Inferior parietal cortex (tissue), 1 donor: ENCODE results near the gene ANKRD44.

Source experiments
- DNase-seq: peaks from one replicate; pipeline ENCODE4 v3.0.0-alpha.2; 2016; ENCODE audit errors: extremely low spot score

The ANKRD44 gene

DNA sequence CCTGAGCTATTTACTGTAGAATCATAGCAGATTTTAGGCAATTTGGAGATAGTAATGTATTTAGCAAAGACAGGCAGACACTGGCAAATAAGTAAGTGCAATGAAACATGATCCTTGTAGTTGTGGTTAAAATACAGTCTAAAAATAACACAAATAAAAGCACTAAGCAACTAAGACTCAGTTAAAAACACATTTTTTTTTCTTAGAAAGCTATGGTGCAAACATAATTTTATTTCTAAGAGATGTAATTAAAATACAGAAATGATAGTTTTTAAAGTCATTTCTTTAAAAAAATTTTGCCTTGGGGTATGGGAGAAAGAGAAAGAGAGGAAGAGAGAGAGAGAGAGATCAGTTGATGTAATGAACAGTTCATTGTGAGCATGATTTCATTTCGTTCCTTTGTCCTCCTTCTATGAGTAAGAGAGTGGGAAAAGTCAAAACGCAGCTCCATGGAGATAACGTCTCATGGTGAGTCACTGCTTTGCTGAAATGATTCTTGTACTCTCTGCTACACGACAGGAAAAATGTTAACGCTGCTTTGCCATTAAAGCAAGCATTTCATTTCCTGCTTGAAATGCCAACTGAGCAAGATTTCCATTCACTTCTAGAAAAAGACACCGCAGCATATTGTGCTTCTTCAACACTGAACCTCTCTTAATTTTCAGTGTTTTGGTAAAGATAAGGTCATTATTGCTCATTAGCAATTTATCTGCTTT, 322.8 kb downstream of the ANKRD44 start:
- DNase-seq, result peak; percentile 72

DNA sequence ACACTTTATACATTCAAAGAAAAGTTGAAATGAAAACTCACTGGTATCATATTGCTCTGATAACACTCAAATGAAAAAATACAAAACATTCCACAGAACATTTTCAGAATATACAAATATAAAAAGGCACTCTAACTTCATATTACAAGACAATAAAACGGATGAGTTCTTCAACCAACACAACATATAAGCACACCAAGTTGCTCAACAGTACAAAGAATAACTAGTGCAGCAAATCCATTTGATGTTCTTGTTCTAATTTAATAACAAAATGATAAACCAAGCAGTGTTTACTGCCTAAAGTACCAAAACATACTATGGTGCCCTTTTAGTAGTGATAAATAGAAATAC, 323.3 kb downstream of the ANKRD44 start:
- no peak for DNase-seq

DNA sequence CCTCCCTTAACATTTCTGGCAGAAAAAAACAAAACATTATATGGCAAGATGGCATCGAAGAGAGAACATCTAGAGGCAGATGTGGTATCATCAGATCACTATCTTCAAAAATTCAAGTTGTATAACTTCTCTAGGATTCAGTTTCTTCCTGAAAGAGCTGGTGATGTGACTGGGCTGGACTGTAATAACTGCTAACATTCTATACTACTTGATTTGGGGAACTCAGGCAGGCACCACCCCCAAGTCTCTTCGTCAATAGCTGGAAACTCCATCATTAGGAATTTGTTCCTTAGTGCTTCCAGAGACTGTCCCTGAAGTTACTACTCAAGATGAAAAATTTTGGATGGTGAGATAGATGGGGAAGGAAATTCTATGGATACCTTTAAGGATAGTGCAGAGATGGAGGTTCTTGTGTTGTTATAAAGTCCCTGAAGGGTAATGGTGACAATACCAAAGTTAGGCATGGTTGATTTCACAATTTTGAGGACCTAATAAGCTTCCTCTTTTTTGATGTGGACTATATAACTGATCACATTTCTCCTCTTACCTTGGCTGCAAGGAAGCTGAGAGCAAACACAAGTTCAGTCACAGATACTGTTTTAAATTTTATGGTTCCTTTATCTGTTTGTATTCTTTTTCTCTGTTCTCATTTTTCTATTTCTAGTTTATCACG, 324.9 kb downstream of the ANKRD44 start:
- no peak for DNase-seq

DNA sequence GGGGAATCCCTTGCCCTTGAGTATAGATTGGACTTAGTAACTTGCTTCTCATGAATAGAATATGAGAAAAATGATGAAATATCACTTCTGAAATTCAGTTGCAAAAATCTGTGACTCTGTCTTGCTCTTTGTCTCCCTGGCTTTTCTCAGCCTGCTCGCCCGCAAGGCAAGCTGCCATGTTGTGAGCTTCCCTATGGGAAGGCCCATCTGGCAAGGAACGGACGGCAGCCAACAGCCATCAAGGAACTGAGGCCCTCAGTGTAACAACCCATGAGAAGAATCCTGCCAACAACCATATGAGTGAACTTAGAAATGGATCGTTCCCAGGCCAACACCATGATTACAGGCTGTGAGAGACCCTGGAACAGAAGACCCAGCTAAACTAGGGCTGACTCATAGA, 325.7 kb downstream of the ANKRD44 start:
- no peak for DNase-seq

DNA sequence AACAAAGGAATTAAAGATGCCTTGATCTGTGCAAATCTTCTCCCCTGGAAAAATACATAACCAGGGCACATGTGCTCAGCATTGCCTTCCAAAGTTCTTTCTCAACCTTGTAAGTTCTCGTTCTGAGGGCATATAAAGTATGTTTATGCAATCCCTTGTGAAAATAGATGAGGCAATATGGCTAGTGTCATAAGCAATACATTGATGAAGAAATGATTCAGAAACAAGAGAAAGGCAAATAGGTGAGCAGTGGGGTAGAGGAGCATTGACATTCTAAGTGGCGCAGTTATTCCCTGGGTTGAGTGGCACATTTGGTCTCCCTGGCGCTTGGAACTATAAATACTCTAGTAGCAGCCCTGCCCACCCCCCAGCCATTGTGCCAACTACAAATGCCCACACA, 326.6 kb downstream of the ANKRD44 start:
- no peak for DNase-seq

DNA sequence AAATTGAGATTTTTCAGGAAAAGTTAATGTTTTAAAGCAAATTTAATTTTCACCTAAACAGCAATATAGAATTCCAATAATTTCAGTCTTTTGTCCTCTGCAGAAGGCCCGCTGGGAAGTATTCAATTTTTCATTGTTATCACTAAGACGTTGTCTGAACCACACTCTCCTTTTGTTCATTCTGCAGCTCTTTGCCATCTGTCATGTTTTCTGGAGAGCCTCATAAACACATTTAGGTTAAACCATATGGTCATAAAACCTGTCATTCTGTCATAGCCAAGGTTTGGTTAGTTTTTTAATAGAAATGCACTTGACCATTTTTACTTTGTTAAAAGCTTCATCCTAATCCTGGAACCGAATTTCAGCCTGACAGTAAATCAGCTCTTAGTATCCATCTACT, 330.1 kb downstream of the ANKRD44 start:
- no peak for DNase-seq

DNA sequence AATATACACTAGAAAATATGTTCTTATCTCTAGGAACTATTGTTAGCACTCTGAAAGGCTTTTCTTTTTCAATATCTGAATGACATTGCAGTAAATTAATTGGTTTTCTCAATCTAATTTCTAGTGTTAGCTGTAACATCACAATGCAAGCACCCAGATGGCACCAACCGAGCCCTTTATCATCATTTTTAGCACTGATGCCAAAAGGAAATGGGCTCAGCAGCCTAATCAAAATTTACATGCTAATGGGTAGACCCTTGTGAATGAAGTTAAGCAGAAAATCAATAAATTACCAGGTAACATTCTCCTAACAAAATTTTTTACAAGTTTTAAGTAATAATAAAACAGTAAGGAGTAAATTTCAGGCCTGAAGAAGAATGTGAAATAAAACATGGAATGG, 330.6 kb downstream of the ANKRD44 start:
- DNase-seq, result no peak

DNA sequence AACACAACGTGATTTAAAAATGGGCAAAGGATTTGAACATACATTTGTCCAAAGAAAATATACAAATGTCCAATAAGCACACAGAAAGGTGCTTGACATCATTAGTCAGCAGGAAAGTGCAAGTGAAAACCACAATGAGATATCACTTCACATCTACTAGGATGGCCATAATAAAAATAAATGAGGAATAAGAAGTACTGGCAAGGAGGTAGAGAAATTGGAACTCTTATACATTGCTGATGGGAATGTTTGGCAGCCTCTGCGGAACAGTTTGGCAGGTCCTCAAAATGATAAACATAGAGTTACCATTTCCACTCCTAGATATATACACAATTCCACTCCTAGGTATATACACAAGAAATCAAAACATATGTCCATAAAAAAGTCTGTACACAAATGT, 333.1 kb downstream of the ANKRD44 start:
- no peak for DNase-seq

DNA sequence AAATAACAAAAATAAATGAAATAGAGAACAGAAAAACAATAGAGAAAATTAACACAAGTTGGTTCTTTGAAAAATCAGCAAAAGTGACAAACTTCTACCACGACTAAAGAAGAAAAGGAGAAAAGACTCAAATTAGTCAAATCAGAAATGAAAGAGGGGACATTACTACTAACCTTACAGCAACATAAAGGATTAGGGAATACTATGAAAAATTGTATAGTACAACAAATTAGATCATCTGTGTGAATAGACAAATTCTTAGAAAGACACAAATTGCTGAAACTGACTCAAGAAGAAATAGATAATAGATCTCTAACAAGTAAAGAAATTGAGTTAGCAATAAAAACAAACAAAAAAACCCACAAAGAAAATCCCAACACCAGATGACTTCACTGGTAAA, 335.6 kb downstream of the ANKRD44 start:
- no peak for DNase-seq

DNA sequence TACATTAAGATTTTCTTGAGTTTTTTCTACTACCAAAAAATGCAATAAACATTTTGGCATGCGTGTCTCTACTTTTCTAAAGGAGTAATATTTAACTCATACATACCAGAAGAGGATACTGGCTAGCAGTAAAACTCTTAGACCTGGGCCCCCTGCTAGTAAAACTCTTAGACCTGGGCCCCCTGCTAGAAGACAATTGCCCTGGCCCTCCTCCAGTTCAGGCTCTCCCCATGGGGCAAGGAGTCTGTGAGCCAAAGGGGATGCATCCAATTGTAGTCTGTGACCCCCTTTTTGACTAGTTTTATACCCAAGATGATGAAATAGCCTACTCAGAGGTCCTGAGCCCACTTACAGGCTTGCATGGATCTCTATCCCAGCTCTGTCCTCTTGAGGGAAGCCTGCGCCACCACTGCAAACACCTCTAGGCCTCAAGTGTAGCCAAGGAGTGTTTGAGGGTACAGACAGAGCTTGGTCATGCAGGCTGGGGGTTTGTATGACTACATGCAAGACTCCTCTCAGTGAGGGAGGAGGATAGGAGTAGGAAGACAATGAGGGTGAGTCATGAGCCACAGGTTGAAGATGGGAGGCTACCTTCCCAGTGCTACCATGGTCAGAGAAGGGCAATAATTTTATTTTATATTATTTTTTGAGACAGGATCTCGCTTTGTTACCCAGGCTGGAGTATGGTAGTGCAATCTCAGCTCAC, 338.9 kb downstream of the ANKRD44 start:
- DNase-seq, result no peak

DNA sequence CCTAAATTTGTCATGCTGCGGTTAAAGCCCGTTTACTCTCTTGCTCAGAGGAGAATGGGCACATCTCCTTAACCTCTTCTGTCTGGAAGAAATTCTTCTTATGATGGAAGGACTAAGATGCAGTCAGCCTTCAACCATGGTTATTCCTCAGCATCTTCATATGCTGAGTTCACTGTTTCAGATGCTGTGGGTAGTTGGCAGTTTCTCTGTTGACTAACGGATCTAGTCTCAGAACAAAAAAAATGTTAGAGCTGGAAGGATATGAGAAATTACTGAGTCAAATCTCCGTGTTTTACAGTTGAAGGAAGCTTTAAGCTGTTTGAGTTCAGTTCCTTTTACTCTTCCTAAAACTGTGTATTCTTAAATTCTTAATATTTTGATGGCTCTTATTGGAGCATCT, 340.5 kb downstream of the ANKRD44 start:
- no peak for DNase-seq

DNA sequence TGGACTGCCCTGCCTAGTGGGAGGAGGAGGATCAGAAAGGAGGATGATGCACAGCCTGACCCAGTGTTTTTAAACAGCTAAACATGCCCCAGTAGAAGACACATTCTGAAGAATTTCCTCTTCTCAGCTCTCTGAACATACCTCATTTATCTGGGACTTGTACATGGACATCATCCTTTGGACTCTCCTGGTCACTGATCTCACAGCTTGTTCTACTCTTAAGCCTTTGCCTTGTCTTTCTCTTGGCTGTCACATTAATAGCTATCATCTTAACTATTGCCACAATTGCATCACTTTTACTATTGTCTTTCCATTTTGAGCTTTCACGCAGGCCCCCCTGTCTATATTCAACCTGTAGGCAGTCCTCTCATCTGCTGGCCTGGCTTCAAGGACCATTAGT, 342.1 kb downstream of the ANKRD44 start:
- no peak for DNase-seq

DNA sequence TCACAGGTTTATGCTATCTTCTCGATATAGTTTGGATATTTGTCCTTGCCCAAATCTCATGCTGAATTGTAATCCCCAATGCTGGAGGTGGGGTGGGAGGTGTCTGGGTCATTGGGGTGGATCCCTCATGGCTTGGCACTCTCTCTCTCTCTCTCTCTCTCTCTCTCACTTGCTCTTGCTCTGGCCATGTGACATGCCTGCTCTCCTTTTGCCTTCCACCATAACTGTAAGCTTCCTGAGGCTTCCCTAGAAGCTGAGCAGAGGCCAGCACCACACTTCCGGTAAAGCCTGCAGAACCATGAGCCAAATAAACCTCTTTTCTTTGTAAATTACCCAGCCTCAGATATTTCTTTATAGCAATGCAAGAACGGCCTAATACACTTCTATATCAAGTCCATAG, 342.8 kb downstream of the ANKRD44 start:
- no peak for DNase-seq

DNA sequence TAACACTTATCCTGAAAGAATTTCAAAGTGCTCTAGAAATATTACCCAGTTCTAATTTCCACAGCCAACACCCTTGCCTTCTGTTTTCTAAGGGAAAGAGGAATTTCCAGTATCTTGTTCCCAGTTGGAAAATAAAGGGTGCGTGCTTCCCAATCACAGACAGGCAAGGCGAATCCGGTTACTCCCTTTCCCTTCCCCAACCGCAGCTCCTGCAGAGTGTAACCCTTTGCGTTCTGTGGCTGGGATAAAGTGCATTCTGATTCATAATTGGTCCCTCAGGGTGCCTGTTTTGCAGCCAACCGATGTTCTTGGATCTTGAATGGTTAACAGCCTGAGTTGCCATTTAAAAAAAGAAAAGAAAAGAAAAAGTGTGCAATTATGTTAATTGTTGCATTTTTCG, 343.5 kb downstream of the ANKRD44 start:
- DNase-seq, result no peak

DNA sequence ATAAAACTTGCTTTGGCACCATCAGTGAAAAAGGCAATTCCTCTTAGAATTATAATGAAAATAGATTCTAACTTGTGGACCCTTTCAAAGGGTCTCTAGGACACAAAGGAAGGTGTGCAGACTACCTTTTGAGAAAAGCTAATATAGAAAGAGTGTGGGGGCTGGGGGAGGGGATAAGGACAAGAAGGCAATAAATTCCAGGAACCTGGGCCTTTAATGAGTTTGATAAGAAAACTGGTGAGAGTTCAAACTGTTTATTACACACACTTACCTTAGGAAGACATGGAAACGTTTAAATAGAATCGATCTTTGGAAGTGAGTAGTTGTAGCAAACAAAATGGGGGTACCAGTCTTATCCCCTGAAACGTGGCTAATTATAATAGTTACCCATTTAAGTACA, 344.5 kb downstream of the ANKRD44 start:
- DNase-seq, result no peak

DNA sequence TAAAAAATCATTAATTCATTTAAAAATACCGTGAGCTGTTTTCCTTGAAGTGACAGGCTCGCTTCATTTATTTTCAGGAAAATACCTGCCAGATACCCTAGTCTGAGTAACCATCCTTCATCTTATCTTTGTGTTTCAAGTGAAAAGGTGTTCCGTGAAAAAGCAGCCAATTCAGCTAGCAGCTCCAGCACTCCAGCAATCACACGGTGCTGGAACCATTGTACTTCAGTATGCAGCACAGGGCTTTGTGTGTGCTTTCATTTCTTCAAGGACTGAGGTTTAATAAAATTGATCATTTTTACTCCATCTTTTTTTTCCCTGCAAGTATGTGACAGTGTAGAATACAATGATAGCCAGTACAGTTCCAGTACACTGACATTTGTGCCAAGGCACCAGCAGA, 344.9 kb downstream of the ANKRD44 start:
- no peak for DNase-seq

DNA sequence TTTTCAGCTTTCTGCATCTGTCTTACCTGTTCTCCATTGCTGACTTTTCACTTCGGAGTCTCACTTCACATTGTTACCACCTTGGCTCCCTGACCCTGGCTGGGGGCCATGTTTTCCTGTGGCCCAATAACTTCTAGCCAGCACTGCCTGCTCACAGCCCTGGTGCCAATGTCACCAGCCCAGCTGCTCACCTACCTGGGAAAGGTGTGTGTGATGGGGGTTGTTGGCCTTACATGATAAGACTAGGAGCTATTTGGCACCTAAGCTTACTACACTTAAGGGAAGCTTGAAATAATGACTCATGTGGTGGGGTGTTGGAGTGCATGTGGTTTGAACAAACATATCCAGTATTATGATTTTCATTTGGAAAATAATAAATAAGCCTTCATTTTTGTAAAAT, 346.6 kb downstream of the ANKRD44 start:
- no peak for DNase-seq

DNA sequence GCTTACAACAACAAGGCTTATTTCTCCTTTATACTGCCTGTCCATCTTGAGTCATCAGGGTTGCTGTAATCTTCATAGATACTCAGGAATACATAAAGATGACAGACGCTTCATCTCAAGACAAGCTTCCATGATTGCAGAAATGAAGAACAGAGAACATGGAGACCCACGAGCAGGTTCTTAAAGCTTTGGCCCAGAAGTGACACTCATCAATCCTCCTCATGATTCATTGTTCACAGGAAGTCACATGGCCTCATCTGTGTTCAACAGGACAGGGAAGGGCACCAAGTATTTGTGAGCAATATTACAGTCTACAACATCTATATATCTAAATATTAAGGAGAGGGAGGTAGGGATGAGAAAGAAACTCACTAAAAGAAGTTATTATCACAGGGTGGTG, 347.5 kb downstream of the ANKRD44 start:
- no peak for DNase-seq

DNA sequence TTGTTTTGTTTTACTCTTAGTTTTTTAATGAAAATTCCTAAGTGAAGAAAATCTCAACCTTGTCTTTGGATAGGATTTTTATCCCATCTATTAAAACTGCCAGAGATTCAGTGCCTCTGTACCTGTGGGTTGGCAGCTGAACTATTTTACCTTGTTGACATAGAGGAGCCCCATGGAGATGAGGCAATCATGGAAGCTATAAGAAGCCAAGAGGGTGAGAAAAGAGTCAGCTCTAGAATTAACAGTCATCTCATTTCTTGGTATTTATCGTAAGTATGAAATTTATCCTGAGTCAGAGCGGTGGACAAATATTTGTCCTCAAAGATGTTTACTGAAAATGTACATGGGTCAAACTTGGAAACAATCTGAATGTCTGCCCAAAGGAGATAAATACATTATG, 348.3 kb downstream of the ANKRD44 start:
- no peak for DNase-seq

DNA sequence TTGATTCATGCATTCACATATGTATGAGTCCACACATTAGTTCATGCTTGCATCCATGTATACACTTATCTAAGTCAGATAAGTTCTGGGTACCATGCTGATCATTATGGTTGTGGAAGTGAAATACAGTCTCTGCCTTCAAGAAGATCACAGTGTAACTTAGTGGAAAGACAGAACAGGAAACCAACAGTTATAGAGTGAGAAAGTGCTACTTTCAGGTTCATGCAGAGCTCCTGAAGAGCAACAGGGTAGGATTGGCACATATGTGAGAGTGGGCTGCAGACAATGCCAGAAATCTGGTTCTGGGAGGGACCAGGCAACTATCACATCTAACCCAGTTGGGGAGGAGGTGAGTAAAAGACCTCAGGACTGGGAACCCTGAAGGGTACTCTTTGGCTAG, 348.7 kb downstream of the ANKRD44 start:
- no peak for DNase-seq

DNA sequence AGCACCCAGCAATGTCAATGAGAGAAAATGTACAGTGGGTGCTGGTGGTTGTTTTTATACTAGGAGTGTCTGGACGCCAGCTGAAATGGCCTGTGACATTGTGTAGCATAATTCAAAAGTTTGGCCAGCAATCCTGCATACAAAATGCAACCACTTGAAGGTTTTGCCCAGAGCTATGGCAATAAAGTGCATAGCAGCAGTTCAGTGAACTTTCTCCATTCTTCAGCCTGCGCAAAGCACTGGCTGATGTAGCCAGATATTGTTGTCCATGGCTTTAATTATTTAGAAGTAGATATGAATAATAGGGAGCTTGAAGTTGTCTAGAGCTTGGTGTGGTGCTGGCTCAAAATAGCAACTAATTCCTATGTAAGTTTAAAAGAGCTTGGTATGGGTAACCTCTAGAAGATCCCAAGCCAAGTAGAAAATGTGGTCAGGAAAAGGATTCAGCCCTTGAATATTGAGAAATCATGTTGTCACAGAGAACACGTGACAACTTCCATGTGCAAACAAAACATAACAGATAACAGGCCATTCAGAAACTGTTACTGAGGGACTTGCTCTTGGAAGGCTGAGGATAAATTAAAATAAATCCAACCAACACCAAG, 350.7 kb downstream of the ANKRD44 start:
- DNase-seq, result no peak

DNA sequence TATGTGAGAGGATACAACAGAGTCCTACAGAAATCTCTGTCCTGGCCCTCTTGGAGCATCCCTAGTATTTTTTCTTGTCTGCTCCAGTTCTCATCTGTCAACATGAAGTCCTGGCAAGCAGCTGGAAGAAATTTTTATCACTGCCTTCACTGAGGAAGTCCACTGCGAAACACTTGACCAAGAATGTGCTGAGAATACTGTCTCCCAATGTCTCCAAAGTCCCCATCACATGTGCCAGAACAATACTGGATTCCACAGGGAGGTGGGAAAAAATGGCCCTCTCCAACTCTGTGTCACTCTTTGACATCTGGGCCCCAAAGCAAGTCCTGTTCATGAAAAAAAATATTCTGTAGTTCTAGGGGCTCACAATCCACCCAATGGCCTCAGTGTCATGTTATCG, 351.3 kb downstream of the ANKRD44 start:
- DNase-seq, result no peak
